PFSK-1 (cell line): ENCODE measurements around the gene SASH1.

Source experiments
- FOXP2 ChIP-seq: optimal IDR thresholded peaks from 2 replicates; pipeline ENCODE3; 2011; ENCODE audit warnings: borderline replicate concordance, control low read depth, inconsistent platforms; ENCODE audit not compliant: insufficient read depth; ENCODE audit errors: extremely low read length, extremely low read depth
- POLR2AphosphoS5 ChIP-seq: IDR thresholded peaks from 2 replicates; pipeline ENCODE4 v1.6.1; 2012; ENCODE audit warnings: low read depth, mild to moderate bottlenecking, control low read depth, low read length, moderate library complexity
- SIN3A ChIP-seq: IDR thresholded peaks from 2 replicates; pipeline ENCODE4 v1.6.1; 2012; ENCODE audit warnings: mild to moderate bottlenecking, low read length, moderate library complexity, borderline replicate concordance; ENCODE audit not compliant: insufficient read depth
- TAF1 ChIP-seq: IDR thresholded peaks from 2 replicates; pipeline ENCODE4 v1.6.1; 2012; ENCODE audit warnings: low read length, control low read depth, borderline replicate concordance; ENCODE audit not compliant: insufficient read depth
- TF ChIP-seq, protein P1 (sequence below), 2 experiments: IDR thresholded peaks; 2 replicates each; pipeline versions ENCODE4 v1.6.1 to v1.8.0; 2011 to 2012; ENCODE audit warnings: low read depth in 2 of 2, low read length in 2 of 2, control low read depth in 1 of 2, inconsistent platforms in 1 of 2, mild to moderate bottlenecking in 1 of 2, moderate library complexity in 1 of 2; ENCODE audit not compliant: insufficient read depth in 1 of 2

The SASH1 gene

DNA sequence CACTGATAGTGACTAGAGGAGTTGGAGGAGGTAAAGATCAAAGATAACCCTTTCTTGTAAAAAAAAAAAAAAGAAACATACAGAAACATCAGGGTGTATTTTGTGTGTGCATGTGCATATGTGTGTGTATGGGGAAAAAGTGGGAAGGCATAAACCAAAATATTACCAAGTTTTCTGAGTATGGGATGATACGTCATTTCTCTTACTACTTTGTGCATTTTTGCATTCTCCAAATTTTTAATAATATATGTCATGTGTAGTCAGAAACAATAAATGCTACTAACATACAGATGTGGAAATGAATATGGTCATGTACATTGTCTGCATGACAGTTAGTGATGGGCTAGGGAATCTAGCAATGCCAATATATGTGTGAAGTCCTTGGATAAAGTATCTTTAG is 161.1 kb downstream of the SASH1 start:
- no peak for TF ChIP-seq POLR2AphosphoS5
- TF ChIP-seq, protein P1, sequence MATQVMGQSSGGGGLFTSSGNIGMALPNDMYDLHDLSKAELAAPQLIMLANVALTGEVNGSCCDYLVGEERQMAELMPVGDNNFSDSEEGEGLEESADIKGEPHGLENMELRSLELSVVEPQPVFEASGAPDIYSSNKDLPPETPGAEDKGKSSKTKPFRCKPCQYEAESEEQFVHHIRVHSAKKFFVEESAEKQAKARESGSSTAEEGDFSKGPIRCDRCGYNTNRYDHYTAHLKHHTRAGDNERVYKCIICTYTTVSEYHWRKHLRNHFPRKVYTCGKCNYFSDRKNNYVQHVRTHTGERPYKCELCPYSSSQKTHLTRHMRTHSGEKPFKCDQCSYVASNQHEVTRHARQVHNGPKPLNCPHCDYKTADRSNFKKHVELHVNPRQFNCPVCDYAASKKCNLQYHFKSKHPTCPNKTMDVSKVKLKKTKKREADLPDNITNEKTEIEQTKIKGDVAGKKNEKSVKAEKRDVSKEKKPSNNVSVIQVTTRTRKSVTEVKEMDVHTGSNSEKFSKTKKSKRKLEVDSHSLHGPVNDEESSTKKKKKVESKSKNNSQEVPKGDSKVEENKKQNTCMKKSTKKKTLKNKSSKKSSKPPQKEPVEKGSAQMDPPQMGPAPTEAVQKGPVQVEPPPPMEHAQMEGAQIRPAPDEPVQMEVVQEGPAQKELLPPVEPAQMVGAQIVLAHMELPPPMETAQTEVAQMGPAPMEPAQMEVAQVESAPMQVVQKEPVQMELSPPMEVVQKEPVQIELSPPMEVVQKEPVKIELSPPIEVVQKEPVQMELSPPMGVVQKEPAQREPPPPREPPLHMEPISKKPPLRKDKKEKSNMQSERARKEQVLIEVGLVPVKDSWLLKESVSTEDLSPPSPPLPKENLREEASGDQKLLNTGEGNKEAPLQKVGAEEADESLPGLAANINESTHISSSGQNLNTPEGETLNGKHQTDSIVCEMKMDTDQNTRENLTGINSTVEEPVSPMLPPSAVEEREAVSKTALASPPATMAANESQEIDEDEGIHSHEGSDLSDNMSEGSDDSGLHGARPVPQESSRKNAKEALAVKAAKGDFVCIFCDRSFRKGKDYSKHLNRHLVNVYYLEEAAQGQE (IDR thresholded peaks at IDR 0.05; ENCODE audit: insufficient read depth in 1 of 2, low read depth in 2 of 2, low read length in 2 of 2): no peak
- no peak for TF ChIP-seq FOXP2
- no peak for TF ChIP-seq SIN3A
- TF ChIP-seq TAF1: no peak

DNA sequence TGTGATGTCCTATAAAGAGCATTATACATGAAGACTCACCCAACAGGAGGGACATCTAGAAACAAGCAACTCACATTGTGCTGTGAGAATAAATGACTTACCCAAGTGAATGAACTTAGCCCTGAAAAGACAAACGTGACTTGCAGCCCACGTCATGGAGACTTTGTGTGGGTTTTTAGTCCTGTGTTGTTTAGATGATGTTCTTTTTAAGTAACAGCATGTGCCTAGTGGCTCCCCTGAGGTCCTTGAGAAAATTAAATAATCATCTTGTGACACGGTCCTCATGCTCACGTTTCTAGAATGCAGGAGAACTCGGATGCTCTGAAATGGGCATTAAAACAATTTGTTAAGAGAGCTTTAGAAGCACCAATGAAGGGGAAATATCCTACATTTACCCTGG is 165.1 kb downstream of the SASH1 start:
- TF ChIP-seq SIN3A (no peak), FOXP2 (no peak), POLR2AphosphoS5 (no peak), TAF1 (no peak)
- TF ChIP-seq, protein P1 (IDR thresholded peaks at IDR 0.05; ENCODE audit: insufficient read depth in 1 of 2, low read depth in 2 of 2, low read length in 2 of 2): no peak

- TF ChIP-seq POLR2AphosphoS5: 0 out of 2 replicates have a peak, but pooled peaks have one; percentile 35
- TF ChIP-seq, protein P1 (IDR thresholded peaks at IDR 0.05; ENCODE audit: insufficient read depth in 1 of 2, low read depth in 2 of 2, low read length in 2 of 2): no peak
Measured at GRCh38 chr6:148508401-148509041, 165.9 kb downstream of the SASH1 start.

DNA sequence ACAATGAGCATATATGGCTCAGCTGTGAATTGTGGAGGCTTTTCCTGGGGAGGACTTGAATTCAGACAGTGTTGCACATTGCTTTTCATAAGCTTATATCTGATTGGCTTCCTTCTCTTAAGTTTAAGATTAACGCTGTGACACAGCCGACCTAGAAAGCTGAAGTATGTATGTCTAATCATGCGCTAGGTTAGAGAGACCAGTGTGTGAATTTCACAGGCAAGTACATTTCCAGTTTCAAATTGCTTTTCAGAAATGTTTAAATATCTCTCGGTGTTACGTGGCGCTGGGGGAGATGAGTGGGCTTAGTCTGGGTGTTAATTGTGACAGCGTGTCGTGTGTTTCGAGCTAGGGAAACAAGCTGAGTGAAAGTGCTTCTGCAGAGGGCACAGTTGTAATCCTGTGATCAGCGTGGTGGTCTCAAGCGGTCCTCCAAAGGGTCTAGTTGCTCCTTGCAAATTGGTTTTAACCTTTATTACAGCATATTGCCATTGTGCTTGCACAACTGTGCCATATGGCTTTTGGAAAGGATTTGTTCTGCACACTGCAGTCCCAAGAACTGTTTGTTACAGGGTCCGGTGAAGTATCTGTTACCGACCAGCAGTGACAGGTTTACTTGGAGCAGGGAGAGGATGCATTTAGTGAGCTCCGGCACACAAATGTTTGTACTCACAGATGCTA is 166.6 kb downstream of the SASH1 start:
- TF ChIP-seq, protein P1 (IDR thresholded peaks at IDR 0.05; ENCODE audit: insufficient read depth in 1 of 2, low read depth in 2 of 2, low read length in 2 of 2): no peak
- TF ChIP-seq TAF1 (no peak), SIN3A (no peak), FOXP2 (no peak), POLR2AphosphoS5 (no peak)
